ENCODE results near the gene UBE2L3. TPM values are rescaled to one million over a fixed set of nuclear protein-coding genes. Genes with fewer than 3 reads are reported as not detected.

UBE2L3 gene
- total and polyA plus RNA-seq, 10 of the 15 experiments (the other 5 are each of a cell fraction or from before 2014, with no cell fraction given) = 55.7 to 168 (median 113) TPM

GRCh38 chr22:21642584-21643448 lies 75.3 kb downstream of the UBE2L3 start (continued):
- TF ChIP-seq, protein P1, sequence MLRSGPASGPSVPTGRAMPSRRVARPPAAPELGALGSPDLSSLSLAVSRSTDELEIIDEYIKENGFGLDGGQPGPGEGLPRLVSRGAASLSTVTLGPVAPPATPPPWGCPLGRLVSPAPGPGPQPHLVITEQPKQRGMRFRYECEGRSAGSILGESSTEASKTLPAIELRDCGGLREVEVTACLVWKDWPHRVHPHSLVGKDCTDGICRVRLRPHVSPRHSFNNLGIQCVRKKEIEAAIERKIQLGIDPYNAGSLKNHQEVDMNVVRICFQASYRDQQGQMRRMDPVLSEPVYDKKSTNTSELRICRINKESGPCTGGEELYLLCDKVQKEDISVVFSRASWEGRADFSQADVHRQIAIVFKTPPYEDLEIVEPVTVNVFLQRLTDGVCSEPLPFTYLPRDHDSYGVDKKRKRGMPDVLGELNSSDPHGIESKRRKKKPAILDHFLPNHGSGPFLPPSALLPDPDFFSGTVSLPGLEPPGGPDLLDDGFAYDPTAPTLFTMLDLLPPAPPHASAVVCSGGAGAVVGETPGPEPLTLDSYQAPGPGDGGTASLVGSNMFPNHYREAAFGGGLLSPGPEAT (IDR thresholded peaks at IDR 0.05; ENCODE audit: low read depth) = no peak
- TF ChIP-seq ZNF622 (IDR thresholded peaks at IDR 0.05) (no peak), RAD21 (IDR thresholded peaks at IDR 0.05; ENCODE audit: insufficient read depth, low read depth, low read length) (peak; percentile 74), CEBPB (IDR thresholded peaks at IDR 0.05; ENCODE audit: borderline replicate concordance in 1 of 2, low read depth in 2 of 2, low read length in 2 of 2) (no peak), BHLHE40 (IDR thresholded peaks at IDR 0.05; ENCODE audit: borderline replicate concordance in 1 of 2, low read depth in 2 of 2, low read length in 1 of 2) (peak in 1 of 2 experiments; percentile 24; a peak in 1 of 4 replicates), BMI1 (IDR thresholded peaks at IDR 0.05; ENCODE audit: borderline replicate concordance) (no peak), RUNX3 (IDR thresholded peaks at IDR 0.05; ENCODE audit: low read length) (no peak), FOXM1 (IDR thresholded peaks at IDR 0.05; ENCODE audit: low read depth, low read length) (no peak), MYC (IDR thresholded peaks at IDR 0.05; ENCODE audit: insufficient read depth, insufficient read length, insufficient replicate concordance, low read length, severe bottlenecking) (peak; percentile 21), KLF5 (IDR thresholded peaks at IDR 0.05; ENCODE audit: partially characterized antibody) (no peak), BRCA1 (IDR thresholded peaks at IDR 0.05; ENCODE audit: low read depth, low read length) (no peak), MEF2B (IDR thresholded peaks at IDR 0.05; ENCODE audit: partially characterized antibody, poor library complexity, severe bottlenecking) (peak; percentile 61), GATAD2B (conservative IDR thresholded peaks at IDR 0.05; ENCODE audit: low read depth) (0 out of 2 replicates have a peak, but pooled peaks have one; percentile 21), IKZF2 (IDR thresholded peaks at IDR 0.05) (peak in 1 of 2 experiments; percentile 44; a peak in 2 of 4 replicates), SKIL (IDR thresholded peaks at IDR 0.05; ENCODE audit: low read depth, poor library complexity, severe bottlenecking) (no peak), YY1 (IDR thresholded peaks at IDR 0.05; ENCODE audit: low read depth, low read length) (peak; percentile 45; the same call in 1 of the 2 replicates), CBFB (IDR thresholded peaks at IDR 0.05; ENCODE audit: low read depth) (no peak), IKZF1 (conservative IDR thresholded peaks at IDR 0.05) (peak; percentile 57), FOS (IDR thresholded peaks at IDR 0.05; ENCODE audit: borderline replicate concordance, extremely low read depth, insufficient read length) (no peak), WRNIP1 (IDR thresholded peaks at IDR 0.05; ENCODE audit: borderline replicate concordance, low read depth, low read length) (no peak)
- TF ChIP-seq, protein P2, sequence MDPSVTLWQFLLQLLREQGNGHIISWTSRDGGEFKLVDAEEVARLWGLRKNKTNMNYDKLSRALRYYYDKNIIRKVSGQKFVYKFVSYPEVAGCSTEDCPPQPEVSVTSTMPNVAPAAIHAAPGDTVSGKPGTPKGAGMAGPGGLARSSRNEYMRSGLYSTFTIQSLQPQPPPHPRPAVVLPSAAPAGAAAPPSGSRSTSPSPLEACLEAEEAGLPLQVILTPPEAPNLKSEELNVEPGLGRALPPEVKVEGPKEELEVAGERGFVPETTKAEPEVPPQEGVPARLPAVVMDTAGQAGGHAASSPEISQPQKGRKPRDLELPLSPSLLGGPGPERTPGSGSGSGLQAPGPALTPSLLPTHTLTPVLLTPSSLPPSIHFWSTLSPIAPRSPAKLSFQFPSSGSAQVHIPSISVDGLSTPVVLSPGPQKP (IDR thresholded peaks at IDR 0.05; ENCODE audit: low read depth, low read length) = no peak
- TF ChIP-seq, protein P3, sequence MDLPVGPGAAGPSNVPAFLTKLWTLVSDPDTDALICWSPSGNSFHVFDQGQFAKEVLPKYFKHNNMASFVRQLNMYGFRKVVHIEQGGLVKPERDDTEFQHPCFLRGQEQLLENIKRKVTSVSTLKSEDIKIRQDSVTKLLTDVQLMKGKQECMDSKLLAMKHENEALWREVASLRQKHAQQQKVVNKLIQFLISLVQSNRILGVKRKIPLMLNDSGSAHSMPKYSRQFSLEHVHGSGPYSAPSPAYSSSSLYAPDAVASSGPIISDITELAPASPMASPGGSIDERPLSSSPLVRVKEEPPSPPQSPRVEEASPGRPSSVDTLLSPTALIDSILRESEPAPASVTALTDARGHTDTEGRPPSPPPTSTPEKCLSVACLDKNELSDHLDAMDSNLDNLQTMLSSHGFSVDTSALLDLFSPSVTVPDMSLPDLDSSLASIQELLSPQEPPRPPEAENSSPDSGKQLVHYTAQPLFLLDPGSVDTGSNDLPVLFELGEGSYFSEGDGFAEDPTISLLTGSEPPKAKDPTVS (IDR thresholded peaks at IDR 0.05; ENCODE audit: low read depth, low read length) = no peak
